Measurements from ENCODE around the gene MRGPRE.

DNA sequence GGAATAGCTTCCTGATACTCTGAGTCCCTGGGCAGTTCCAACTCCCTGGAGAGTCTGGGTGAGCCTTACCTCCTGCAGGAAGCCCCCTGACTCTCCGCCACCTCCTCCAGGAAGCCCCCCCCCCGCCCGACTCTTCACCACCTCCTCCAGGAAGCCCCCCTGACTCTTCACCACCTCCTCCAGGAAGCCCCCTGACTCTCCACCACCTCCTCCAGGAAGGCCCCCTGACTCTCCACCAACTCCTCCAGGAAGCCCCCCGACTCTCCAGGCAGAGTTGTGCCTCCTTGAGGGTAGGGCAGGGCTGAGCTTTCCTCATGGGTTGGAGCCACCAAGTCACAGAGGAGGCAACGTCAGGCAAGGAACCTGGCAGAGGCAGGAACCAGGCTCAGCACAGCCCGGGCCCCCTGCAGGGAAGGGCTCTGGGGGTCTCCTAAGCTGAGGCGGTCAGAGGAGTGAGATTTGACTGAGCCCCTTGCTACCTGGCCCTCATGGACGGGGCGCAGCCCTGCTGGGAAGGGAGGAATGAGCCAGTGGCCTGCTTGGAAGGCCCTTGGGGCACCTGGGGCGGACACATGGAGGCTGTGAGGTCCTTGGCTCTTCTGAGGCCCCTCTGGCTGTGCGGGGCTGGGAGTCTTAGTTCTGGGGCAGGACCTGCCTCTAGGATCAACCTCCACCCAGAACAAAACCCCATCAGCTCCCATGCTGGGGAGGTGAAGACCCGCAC lies 31.7 kb downstream of the MRGPRE start:
- TF ChIP-seq, protein P1, sequence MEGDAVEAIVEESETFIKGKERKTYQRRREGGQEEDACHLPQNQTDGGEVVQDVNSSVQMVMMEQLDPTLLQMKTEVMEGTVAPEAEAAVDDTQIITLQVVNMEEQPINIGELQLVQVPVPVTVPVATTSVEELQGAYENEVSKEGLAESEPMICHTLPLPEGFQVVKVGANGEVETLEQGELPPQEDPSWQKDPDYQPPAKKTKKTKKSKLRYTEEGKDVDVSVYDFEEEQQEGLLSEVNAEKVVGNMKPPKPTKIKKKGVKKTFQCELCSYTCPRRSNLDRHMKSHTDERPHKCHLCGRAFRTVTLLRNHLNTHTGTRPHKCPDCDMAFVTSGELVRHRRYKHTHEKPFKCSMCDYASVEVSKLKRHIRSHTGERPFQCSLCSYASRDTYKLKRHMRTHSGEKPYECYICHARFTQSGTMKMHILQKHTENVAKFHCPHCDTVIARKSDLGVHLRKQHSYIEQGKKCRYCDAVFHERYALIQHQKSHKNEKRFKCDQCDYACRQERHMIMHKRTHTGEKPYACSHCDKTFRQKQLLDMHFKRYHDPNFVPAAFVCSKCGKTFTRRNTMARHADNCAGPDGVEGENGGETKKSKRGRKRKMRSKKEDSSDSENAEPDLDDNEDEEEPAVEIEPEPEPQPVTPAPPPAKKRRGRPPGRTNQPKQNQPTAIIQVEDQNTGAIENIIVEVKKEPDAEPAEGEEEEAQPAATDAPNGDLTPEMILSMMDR (IDR thresholded peaks at IDR 0.05) = no peak
- TF ChIP-seq POLR2A (IDR thresholded peaks at IDR 0.05) = no peak

Measured in lower leg skin (tissue), 3 donors.